CD4-positive, CD25-positive, alpha-beta regulatory T cell (primary cell): Measurements from ENCODE around the gene MAP7D1. TPM values are rescaled to one million over a fixed set of nuclear protein-coding genes. Genes with fewer than 3 reads are reported as not detected.

Experiments
- ATAC-seq, 2 donors: fragments of 150-1000 bp; cut with Tn5 transposase; one replicate each; pipeline ENCODE4 v1.10.0; 2021; ENCODE audit warnings: low read depth in 2 of 2, moderate number of reproducible peaks in 2 of 2, moderate library complexity in 1 of 2
- DNase-seq, 3 donors: peaks; one replicate each; pipeline versions ENCODE4 v3.0.0 to v3.0.0-alpha.2; 2012 to 2022; ENCODE audit warnings: mixed read lengths in 1 of 3
- H3K27ac ChIP-seq: one replicate; pipeline ENCODE4 v1.7.0; 2013; ENCODE audit warnings: mild to moderate bottlenecking, low read length; ENCODE audit not compliant: insufficient read depth, poor library complexity, severe bottlenecking
- H3K27me3 ChIP-seq: one replicate; pipeline ENCODE4 v1.7.0; 2013; ENCODE audit warnings: low read length; ENCODE audit not compliant: control insufficient read depth, insufficient read depth
- H3K36me3 ChIP-seq: one replicate; pipeline ENCODE4 v1.7.0; 2013; ENCODE audit warnings: mild to moderate bottlenecking, low read length, moderate library complexity; ENCODE audit not compliant: control insufficient read depth, insufficient read depth
- H3K4me1 ChIP-seq: 2 replicates; pipeline ENCODE4 v1.7.0; 2013; ENCODE audit warnings: mild to moderate bottlenecking, low read length; ENCODE audit not compliant: insufficient read depth, control insufficient read depth, poor library complexity, severe bottlenecking
- H3K4me3 ChIP-seq: one replicate; pipeline ENCODE4 v1.7.0; 2013; ENCODE audit warnings: low read depth, mild to moderate bottlenecking, low read length, moderate library complexity
- H3K9me3 ChIP-seq, 2 experiments: 1 replicate in 1 of 2; 2 replicates in 1 of 2; pipeline ENCODE4 v1.7.0; 2013; ENCODE audit warnings: low read length in 2 of 2, mild to moderate bottlenecking in 1 of 2, moderate library complexity in 1 of 2; ENCODE audit not compliant: control insufficient read depth in 2 of 2
- H3K27ac Mint-ChIP-seq, 3 donors: one replicate each; pipeline ENCODE4 v1.8.0; 2020 to 2022; ENCODE audit warnings: mild to moderate bottlenecking in 3 of 3, mixed read lengths in 3 of 3, moderate library complexity in 2 of 3
- H3K27me3 Mint-ChIP-seq: one replicate; pipeline ENCODE4 v1.8.0; 2022; ENCODE audit warnings: mild to moderate bottlenecking, mixed read lengths
- H3K36me3 Mint-ChIP-seq: one replicate; pipeline ENCODE4 v1.8.0; 2020; ENCODE audit warnings: mixed read lengths
- H3K4me1 Mint-ChIP-seq, 4 donors: one replicate each; pipeline ENCODE4 v1.8.0; 2020 to 2022; ENCODE audit warnings: mixed read lengths in 4 of 4, mild to moderate bottlenecking in 1 of 4
- H3K4me3 Mint-ChIP-seq, 4 donors: one replicate each; pipeline ENCODE4 v1.8.0; 2020 to 2022; ENCODE audit warnings: mild to moderate bottlenecking in 4 of 4, mixed read lengths in 4 of 4, moderate library complexity in 3 of 4
- H3K9me3 Mint-ChIP-seq, 7 donors: one replicate each; pipeline ENCODE4 v1.8.0; 2020 to 2022; ENCODE audit warnings: mixed read lengths in 7 of 7, mild to moderate bottlenecking in 3 of 7, moderate library complexity in 2 of 7
- polyA plus RNA-seq, 4 donors: library from polyadenylated mRNA; unstranded; fragments of 300-500 nt; fragmentation: Illumina TruSeq; gene quantifications; one replicate each; pipeline ENCODE4 v1.2.3, GENCODE V29; 2021
- total RNA-seq: library from RNA; stranded (reverse); gene quantifications from one replicate; pipeline ENCODE4 v1.2.3, GENCODE V29; 2022

Gene MAP7D1
- total and polyA plus RNA-seq, 5 donors from 2014 or later: 10.1 to 178 (median 13.8) TPM

GRCh38 chr1:36204347-36204909 lies 48.5 kb downstream of the MAP7D1 start:
- Mint-ChIP-seq H3K27me3 (peaks cover 18% of the 10 kb centered on the region), H3K4me3 (no peak overlapping the region), H3K36me3 (no peaks in the 10 kb centered on the region), H3K27ac (peak overlapping the region in 1 of 3 donors; percentile 26), H3K4me1 (no peaks in the 10 kb centered on the region), H3K9me3 (no peaks in the 10 kb centered on the region)
- Histone ChIP-seq H3K36me3 (no peaks in the 10 kb centered on the region), H3K9me3 (no peaks in the 10 kb centered on the region), H3K4me3 (no peak overlapping the region), H3K4me1 (no peaks in the 10 kb centered on the region), H3K27me3 (no peaks in the 10 kb centered on the region), H3K27ac (no peak overlapping the region)
- ATAC-seq (no peak), DNase-seq (no peak)

DNA sequence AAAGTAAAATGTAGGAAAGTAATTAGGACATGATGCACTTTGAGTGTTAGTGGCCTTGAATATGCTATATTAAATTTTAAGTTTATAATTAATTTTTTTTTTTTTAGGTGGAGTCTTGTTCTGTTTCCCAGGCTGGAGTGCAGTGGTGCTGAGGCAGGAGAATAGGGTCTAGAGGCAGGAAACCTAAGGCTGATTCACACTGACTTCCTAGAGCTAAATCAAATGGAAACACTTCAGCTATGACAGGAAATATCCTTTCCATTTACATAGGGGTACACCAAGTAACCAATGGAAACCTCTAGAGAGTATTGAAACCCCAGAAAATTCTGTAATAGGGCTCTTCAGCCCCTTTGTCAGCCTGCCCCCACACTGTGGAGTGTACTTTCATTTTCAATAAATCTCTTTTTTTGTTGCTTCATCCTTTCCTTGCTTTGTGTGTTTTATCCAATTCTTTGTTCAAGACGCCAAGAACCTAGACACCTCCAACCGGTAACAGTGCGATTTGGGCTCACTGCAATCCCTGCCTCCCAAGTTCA lies 50.4 kb downstream of the MAP7D1 start:
- peaks cover 18% of the 10 kb centered on the region for H3K27me3 Mint-ChIP-seq

GRCh38 chr1:36207339-36207738 lies 51.4 kb downstream of the MAP7D1 start:
- DNase-seq: no peak
- H3K4me3 Mint-ChIP-seq: no peak overlapping the region
- no peaks in the 10 kb centered on the region for H3K36me3 Mint-ChIP-seq

More for the DNA sequence above, 50.4 kb downstream of the MAP7D1 start:
- H3K9me3 ChIP-seq: no peaks in the 10 kb centered on the region
- DNase-seq (no peak), ATAC-seq (no peak)
- H3K36me3 ChIP-seq: no peaks in the 10 kb centered on the region
- H3K27ac ChIP-seq: no peak overlapping the region
- Mint-ChIP-seq H3K4me3 (no peak overlapping the region), H3K9me3 (no peaks in the 10 kb centered on the region), H3K36me3 (no peaks in the 10 kb centered on the region), H3K4me1 (no peaks in the 10 kb centered on the region), H3K27ac (peak overlapping the region in 1 of 3 donors; percentile 60)
- H3K4me1 ChIP-seq: no peaks in the 10 kb centered on the region
- no peaks in the 10 kb centered on the region for H3K27me3 ChIP-seq
- no peak overlapping the region for H3K4me3 ChIP-seq

GRCh38 chr1:36208978-36209703 lies 53.2 kb downstream of the MAP7D1 start:
- H3K4me1 ChIP-seq: no peaks in the 10 kb centered on the region
- H3K27me3 ChIP-seq: no peaks in the 10 kb centered on the region
- H3K36me3 ChIP-seq: no peaks in the 10 kb centered on the region
- H3K4me3 ChIP-seq: no peak overlapping the region
- no peak overlapping the region for H3K4me3 Mint-ChIP-seq
- peaks cover 6% of the 10 kb centered on the region for H3K27me3 Mint-ChIP-seq
- no peaks in the 10 kb centered on the region for H3K9me3 Mint-ChIP-seq
- H3K4me1 Mint-ChIP-seq: no peaks in the 10 kb centered on the region
- no peaks in the 10 kb centered on the region for H3K9me3 ChIP-seq
- H3K27ac ChIP-seq: no peak overlapping the region
- H3K27ac Mint-ChIP-seq: no peak overlapping the region
- DNase-seq: no peak
- ATAC-seq: no peak
- H3K36me3 Mint-ChIP-seq: no peaks in the 10 kb centered on the region

More at GRCh38 chr1:36207339-36207738, 51.4 kb downstream of the MAP7D1 start:
- H3K27me3 Mint-ChIP-seq: peaks cover 13% of the 10 kb centered on the region
- Histone ChIP-seq H3K9me3 (no peaks in the 10 kb centered on the region), H3K4me1 (no peaks in the 10 kb centered on the region), H3K4me3 (no peak overlapping the region), H3K36me3 (no peaks in the 10 kb centered on the region), H3K27me3 (no peaks in the 10 kb centered on the region), H3K27ac (no peak overlapping the region)
- H3K27ac Mint-ChIP-seq: no peak overlapping the region
- no peaks in the 10 kb centered on the region for H3K9me3 Mint-ChIP-seq
- H3K4me1 Mint-ChIP-seq: no peaks in the 10 kb centered on the region
- ATAC-seq: no peak

GRCh38 chr1:36211307-36211706 lies 55.3 kb downstream of the MAP7D1 start:
- H3K4me1 Mint-ChIP-seq: no peaks in the 10 kb centered on the region
- no peaks in the 10 kb centered on the region for H3K9me3 Mint-ChIP-seq
- H3K27me3 ChIP-seq: no peaks in the 10 kb centered on the region

GRCh38 chr1:36211841-36212240 lies 55.9 kb downstream of the MAP7D1 start:
- H3K27ac ChIP-seq: no peak overlapping the region
- H3K9me3 Mint-ChIP-seq: no peaks in the 10 kb centered on the region
- DNase-seq (no peak), ATAC-seq (no peak)
- no peak overlapping the region for H3K4me3 Mint-ChIP-seq
- no peaks in the 10 kb centered on the region for H3K36me3 ChIP-seq
- H3K4me1 Mint-ChIP-seq: peaks cover 0 to 1% (median 0%) of the 10 kb centered on the region in 4 donors
- H3K36me3 Mint-ChIP-seq: no peaks in the 10 kb centered on the region
- H3K4me3 ChIP-seq: no peak overlapping the region
- H3K4me1 ChIP-seq: no peaks in the 10 kb centered on the region
- peaks cover 6% of the 10 kb centered on the region for H3K27me3 Mint-ChIP-seq
- H3K9me3 ChIP-seq: no peaks in the 10 kb centered on the region
- no peak overlapping the region for H3K27ac Mint-ChIP-seq
- H3K27me3 ChIP-seq: no peaks in the 10 kb centered on the region

More at GRCh38 chr1:36211307-36211706, 55.3 kb downstream of the MAP7D1 start:
- no peak for DNase-seq
- Mint-ChIP-seq H3K4me3 (no peak overlapping the region), H3K27ac (no peak overlapping the region), H3K36me3 (no peaks in the 10 kb centered on the region), H3K27me3 (peaks cover 6% of the 10 kb centered on the region)
- Histone ChIP-seq H3K27ac (no peak overlapping the region), H3K4me1 (no peaks in the 10 kb centered on the region), H3K9me3 (no peaks in the 10 kb centered on the region), H3K4me3 (no peak overlapping the region), H3K36me3 (no peaks in the 10 kb centered on the region)
- ATAC-seq: no peak

DNA sequence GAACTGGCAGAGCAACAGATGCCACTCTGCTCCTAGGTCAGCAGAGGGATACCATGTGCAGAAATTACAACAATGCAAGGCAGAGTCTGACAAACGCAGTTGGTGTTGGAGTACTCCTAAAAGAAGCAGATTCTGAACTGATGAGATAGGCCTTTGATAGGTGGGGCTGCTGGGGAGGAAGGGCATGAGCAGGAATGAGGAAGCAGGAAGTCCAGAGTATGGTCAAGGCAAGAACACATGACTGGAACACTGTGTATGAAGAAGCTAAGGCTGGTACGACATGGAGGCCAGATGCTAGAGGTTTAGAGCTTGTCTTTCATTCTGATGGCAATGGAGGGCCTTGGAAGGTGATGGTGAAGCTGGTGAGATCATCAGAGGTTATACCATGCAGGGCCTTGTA lies 56.8 kb downstream of the MAP7D1 start:
- no peaks in the 10 kb centered on the region for H3K36me3 Mint-ChIP-seq
- no peak for ATAC-seq
- Histone ChIP-seq H3K9me3 (no peaks in the 10 kb centered on the region), H3K4me3 (no peak overlapping the region), H3K4me1 (no peaks in the 10 kb centered on the region), H3K27me3 (no peaks in the 10 kb centered on the region), H3K36me3 (no peaks in the 10 kb centered on the region), H3K27ac (no peak overlapping the region)
- H3K4me3 Mint-ChIP-seq: peak overlapping the region in 1 of 4 donors; percentile 17
- no peaks in the 10 kb centered on the region for H3K27me3 Mint-ChIP-seq
- no peaks in the 10 kb centered on the region for H3K9me3 Mint-ChIP-seq
- peak overlapping the region in 1 of 3 donors; percentile 68 for H3K27ac Mint-ChIP-seq
- peaks cover 0 to 3% (median 0%) of the 10 kb centered on the region in 4 donors for H3K4me1 Mint-ChIP-seq
- DNase-seq: no peak
